ENCODE results near the gene TMEM131. TPM values are rescaled to one million over a fixed set of nuclear protein-coding genes. Genes with fewer than 3 reads are reported as not detected.
"Not testable (repeated sequence)": the region's sequence is repeated elsewhere in the genome, so short reads cannot be mapped to it uniquely, and the experiment has no call there.

Gene TMEM131
- total RNA-seq, 1 donor from 2014 or later, result 36.6 TPM

DNA sequence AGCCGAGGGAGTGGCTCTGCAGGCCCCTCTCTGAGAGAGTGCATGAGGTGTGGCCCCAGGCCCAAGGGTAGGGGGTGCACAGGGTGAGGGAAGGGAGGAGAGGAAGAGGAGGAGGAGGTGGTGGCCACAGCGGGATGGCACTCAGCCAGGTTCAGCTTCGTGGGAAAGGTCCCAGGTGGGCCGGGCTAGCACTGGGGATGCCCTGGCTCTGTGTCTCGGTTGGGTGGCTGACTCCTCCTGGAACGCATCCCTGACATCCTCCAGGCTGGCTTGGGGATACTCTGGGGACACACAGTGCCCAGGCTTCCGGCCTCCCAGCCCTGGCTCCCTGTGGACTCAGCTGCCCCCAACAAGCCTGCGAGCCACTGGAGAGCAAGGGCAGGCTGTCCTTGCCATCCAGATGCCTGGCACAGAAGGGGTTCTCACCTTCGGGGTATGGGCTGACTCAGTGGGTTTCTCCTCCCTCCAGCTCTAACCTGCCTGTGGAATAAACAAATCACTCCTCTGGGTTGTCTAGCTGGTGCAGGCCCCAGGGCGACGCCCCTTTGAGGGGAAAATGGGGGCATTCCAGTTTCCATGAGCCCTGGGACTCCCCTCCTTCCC, 283.0 kb downstream of the TMEM131 start:
- peaks cover 2% of the 10 kb centered on the region for H3K27me3 Mint-ChIP-seq (ENCODE audit: unreplicated experiment)
- no peak for DNase-seq
- no peak overlapping the region for H3K27ac Mint-ChIP-seq (ENCODE audit: unreplicated experiment)
- H3K36me3 Mint-ChIP-seq (ENCODE audit: unreplicated experiment), result no peaks in the 10 kb centered on the region
- H3K4me3 Mint-ChIP-seq (ENCODE audit: unreplicated experiment), result no peak overlapping the region
- H3K4me1 Mint-ChIP-seq (ENCODE audit: low read depth, unreplicated experiment), result peaks cover 3% of the 10 kb centered on the region
- no peak for TF ChIP-seq CTCF (IDR thresholded peaks at IDR 0.05; ENCODE audit: partially characterized antibody, unreplicated experiment)
- peaks cover 4% of the 10 kb centered on the region for H3K9me3 Mint-ChIP-seq (ENCODE audit: unreplicated experiment)

DNA sequence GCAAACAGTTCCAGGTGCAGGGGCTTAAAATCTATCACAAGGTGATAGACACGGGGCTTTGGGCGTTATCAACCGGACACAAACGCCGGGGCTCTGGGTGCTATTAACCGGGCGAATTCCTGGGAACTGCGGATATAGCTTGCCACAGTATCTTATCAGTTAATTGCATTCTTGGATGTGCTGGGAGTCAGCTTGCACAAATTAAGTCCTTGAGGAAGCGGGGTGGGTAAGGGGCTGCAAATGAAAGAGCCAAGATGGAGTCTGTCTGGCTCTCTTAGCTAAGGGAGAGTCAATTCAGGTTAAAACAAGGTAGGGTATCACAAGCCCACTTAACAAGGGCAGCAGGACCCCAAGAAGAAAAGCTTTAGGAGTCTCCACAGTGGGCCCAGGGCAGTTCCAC, 283.6 kb downstream of the TMEM131 start:
- not testable (repeated sequence) for DNase-seq; H3K27ac Mint-ChIP-seq (ENCODE audit: unreplicated experiment); H3K4me1 Mint-ChIP-seq (ENCODE audit: low read depth, unreplicated experiment); H3K27me3 Mint-ChIP-seq (ENCODE audit: unreplicated experiment); H3K4me3 Mint-ChIP-seq (ENCODE audit: unreplicated experiment); H3K36me3 Mint-ChIP-seq (ENCODE audit: unreplicated experiment); H3K9me3 Mint-ChIP-seq (ENCODE audit: unreplicated experiment)

DNA sequence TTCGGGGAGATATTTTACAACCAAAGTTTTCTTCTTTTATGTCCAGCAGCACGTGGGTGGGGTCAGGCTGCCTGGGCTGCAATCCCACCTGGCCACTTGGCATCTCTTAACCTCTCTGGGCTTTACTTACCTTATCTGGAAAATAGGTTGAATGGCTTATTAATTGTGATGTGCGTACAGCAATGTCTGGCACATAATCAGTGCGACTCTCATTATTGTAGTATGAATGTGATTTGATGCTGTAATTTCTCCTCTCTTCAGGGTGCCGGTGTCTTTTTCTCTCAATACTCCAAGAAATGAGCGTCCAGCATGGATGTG, 284.4 kb downstream of the TMEM131 start:
- peaks cover 2% of the 10 kb centered on the region for H3K27me3 Mint-ChIP-seq (ENCODE audit: unreplicated experiment)
- no peak overlapping the region for H3K27ac Mint-ChIP-seq (ENCODE audit: unreplicated experiment)
- peaks cover 4% of the 10 kb centered on the region for H3K9me3 Mint-ChIP-seq (ENCODE audit: unreplicated experiment)
- no peak for TF ChIP-seq CTCF (IDR thresholded peaks at IDR 0.05; ENCODE audit: partially characterized antibody, unreplicated experiment)
- no peak overlapping the region for H3K4me3 Mint-ChIP-seq (ENCODE audit: unreplicated experiment)
- H3K4me1 Mint-ChIP-seq (ENCODE audit: low read depth, unreplicated experiment), result peaks cover 3% of the 10 kb centered on the region
- no peaks in the 10 kb centered on the region for H3K36me3 Mint-ChIP-seq (ENCODE audit: unreplicated experiment)
- no peak for DNase-seq

DNA sequence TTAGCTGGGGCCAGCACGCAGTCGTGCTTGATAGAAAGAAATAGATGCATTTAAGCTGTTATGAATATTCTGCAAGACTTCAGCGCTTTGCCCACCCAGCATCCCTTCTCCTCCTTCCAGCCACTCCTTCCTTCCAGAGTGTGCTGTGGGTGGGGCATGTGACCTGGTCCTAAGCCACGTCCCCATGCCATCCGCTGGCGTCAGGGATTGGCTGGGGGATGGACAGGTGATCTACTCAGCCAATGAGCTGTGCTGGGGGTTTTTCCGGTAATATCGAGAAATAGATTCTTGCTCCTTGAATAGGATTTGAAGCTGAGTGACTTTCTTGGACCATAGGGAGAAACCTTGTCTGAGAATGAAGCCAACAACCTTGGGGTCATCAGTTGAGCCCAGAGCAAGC, 287.1 kb downstream of the TMEM131 start:
- DNase-seq, result no peak
- TF ChIP-seq CTCF (IDR thresholded peaks at IDR 0.05; ENCODE audit: partially characterized antibody, unreplicated experiment), result no peak
- Mint-ChIP-seq H3K36me3 (ENCODE audit: unreplicated experiment) (no peaks in the 10 kb centered on the region), H3K4me1 (ENCODE audit: low read depth, unreplicated experiment) (peaks cover 3% of the 10 kb centered on the region), H3K4me3 (ENCODE audit: unreplicated experiment) (no peak overlapping the region), H3K27ac (ENCODE audit: unreplicated experiment) (no peak overlapping the region), H3K27me3 (ENCODE audit: unreplicated experiment) (no peaks in the 10 kb centered on the region), H3K9me3 (ENCODE audit: unreplicated experiment) (peaks cover 4% of the 10 kb centered on the region)

- no peaks in the 10 kb centered on the region for H3K36me3 Mint-ChIP-seq (ENCODE audit: unreplicated experiment)
- peaks cover 3% of the 10 kb centered on the region for H3K4me1 Mint-ChIP-seq (ENCODE audit: low read depth, unreplicated experiment)
- DNase-seq, result no peak
Observed at GRCh38 chr2:97708048-97708380, 287.7 kb downstream of the TMEM131 start.

More at GRCh38 chr2:97708048-97708380, 287.7 kb downstream of the TMEM131 start:
- H3K27ac Mint-ChIP-seq (ENCODE audit: unreplicated experiment), result no peak overlapping the region
- no peaks in the 10 kb centered on the region for H3K27me3 Mint-ChIP-seq (ENCODE audit: unreplicated experiment)
- no peak for TF ChIP-seq CTCF (IDR thresholded peaks at IDR 0.05; ENCODE audit: partially characterized antibody, unreplicated experiment)
- H3K4me3 Mint-ChIP-seq (ENCODE audit: unreplicated experiment), result no peak overlapping the region
- H3K9me3 Mint-ChIP-seq (ENCODE audit: unreplicated experiment), result peaks cover 4% of the 10 kb centered on the region
